Prostate gland (tissue), 2 donors: ENCODE measurements around the gene GID8. TPM values are rescaled to one million over a fixed set of nuclear protein-coding genes. Genes with fewer than 3 reads are reported as not detected.

Experiments used
- DNase-seq: peaks from one replicate; pipeline ENCODE4 v3.0.0-alpha.2; 2019; ENCODE audit warnings: low spot score
- H3K27ac ChIP-seq, 2 donors: fragments of 200-600 bp; sonication (generic); 2 replicates each; pipeline ENCODE4 v1.5.1; 2017 to 2019
- H3K27me3 ChIP-seq: fragments of 200-600 bp; sonication (generic); replicated peaks from 2 replicates; pipeline ENCODE4 v1.5.1; 2019; ENCODE audit not compliant: insufficient read depth
- H3K36me3 ChIP-seq, 2 donors: fragments of 200-600 bp; sonication (generic); 1 replicate in 1 of 2; 2 replicates in 1 of 2; pipeline versions ENCODE4 v1.5.1 to v1.8.1; 2017 to 2019
- H3K4me1 ChIP-seq: fragments of 200-600 bp; sonication (generic); replicated peaks from 2 replicates; pipeline ENCODE4 v1.5.1; 2019
- H3K4me3 ChIP-seq, 2 donors: fragments of 200-600 bp; sonication (generic); 2 replicates each; pipeline ENCODE4 v1.5.1; 2017 to 2019
- H3K9me3 ChIP-seq: fragments of 200-600 bp; sonication (generic); 2 replicates; pipeline ENCODE4 v1.5.1; 2017
- CTCF ChIP-seq, 4 experiments: fragments of 200-600 bp in 2 of 4; fragments of 450-650 bp in 2 of 4; sonication (generic) in 2 of 4; IDR thresholded peaks; 1 replicate in 3 of 4; 2 replicates in 1 of 4; pipeline ENCODE4 v1.5.1; 2016 to 2019; ENCODE audit warnings: antibody characterized with exemption in 4 of 4, mild to moderate bottlenecking in 2 of 4, moderate library complexity in 2 of 4
- POLR2A ChIP-seq: fragments of 450-650 bp; IDR thresholded peaks from one replicate; pipeline ENCODE4 v1.6.1; 2016; ENCODE audit warnings: antibody characterized with exemption, mild to moderate bottlenecking
- POLR2AphosphoS5 ChIP-seq: sonication (generic); formaldehyde crosslinking; IDR thresholded peaks from one replicate; pipeline ENCODE4 v1.6.1; 2017; ENCODE audit warnings: antibody characterized with exemption
- WGBS: methylation state at CpG from one replicate; pipeline ENCODE4 v1.1.5; 2018; 5-methylcytosine and 5-hydroxymethylcytosine counted together
- intact Hi-C: fragments of 100-400 bp; cut with DNase I; formaldehyde crosslinking; loops from one replicate; pipeline ENCODE4 v1.14.2; 2022
- total RNA-seq, 2 donors: library from RNA; depleted of rRNA; stranded (reverse); fragments of >200 nt; gene quantifications; one replicate each; pipeline ENCODE4 v1.1.0, GENCODE V29; 2016

GID8 gene
- total RNA-seq, 2 donors from 2014 or later, result 38.7 to 42.7 TPM

DNA sequence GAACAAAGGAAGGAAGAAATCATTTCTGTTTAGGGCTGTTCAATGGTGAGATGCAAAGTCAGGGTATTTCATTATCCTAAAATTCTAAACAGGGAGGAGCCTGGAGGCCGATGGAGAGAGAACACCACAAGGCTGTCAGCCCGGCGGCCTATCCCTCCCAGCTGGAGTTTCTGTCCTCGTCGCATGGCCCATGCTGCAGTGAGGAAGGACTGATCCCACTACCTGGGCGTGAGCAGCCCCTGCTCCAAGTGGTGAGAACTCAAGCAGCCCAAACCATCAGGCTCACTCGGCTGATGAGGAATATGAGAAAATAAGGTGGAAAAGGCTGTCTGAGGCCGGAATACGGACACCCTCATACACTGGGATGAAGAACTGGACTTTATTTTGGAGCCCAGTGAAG lies 42.4 kb upstream of the GID8 start:
- no peak overlapping the region for H3K27ac ChIP-seq
- no peak for DNase-seq
- no peak for TF ChIP-seq POLR2A
- TF ChIP-seq CTCF (IDR thresholded peaks at IDR 0.05), result no peak
- TF ChIP-seq POLR2AphosphoS5, result no peak
- no peak overlapping the region for H3K4me3 ChIP-seq
- H3K9me3 ChIP-seq, result no peaks in the 10 kb centered on the region
- intact Hi-C loops, result no loop called here
- H3K4me1 ChIP-seq, result peaks cover 9% of the 10 kb centered on the region
- WGBS, result 88% methylated on average over 9 of the region's 9 CpGs
- peaks cover 7 to 38% of the 10 kb centered on the region in 2 donors for H3K36me3 ChIP-seq
- no peaks in the 10 kb centered on the region for H3K27me3 ChIP-seq

DNA sequence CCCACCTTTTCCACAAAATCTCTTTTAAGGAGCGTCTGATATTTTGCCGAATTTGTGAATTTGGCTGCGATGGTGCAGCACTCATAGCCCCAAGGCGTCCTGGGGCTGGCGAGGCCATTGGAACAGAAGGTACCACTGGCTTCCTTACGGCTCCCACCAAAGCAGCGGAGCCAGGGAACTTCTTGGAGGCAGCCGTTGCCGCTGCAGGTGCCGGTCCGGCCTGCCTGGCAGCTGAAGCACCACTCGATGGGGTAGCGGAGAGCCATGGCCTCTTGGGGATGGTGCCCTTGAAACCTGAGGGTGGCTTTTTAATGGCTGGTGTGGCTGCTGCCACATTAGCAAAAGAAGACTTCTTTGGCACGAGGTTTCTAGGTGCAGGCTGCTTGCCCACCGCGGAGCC lies 41.4 kb upstream of the GID8 start:
- H3K4me3 ChIP-seq, result no peak overlapping the region
- peaks cover 7 to 29% of the 10 kb centered on the region in 2 donors for H3K36me3 ChIP-seq
- no peaks in the 10 kb centered on the region for H3K9me3 ChIP-seq
- TF ChIP-seq CTCF (IDR thresholded peaks at IDR 0.05), result no peak
- no peak for TF ChIP-seq POLR2A
- no peak for TF ChIP-seq POLR2AphosphoS5
- WGBS, result 94% methylated on average over 16 of the region's 16 CpGs
- no peak for DNase-seq
- H3K27ac ChIP-seq, result no peak overlapping the region
- H3K27me3 ChIP-seq, result no peaks in the 10 kb centered on the region
- intact Hi-C loops, result no loop called here
- H3K4me1 ChIP-seq, result peaks cover 10% of the 10 kb centered on the region

GRCh38 chr20:62897666-62898065 lies 40.3 kb upstream of the GID8 start:
- no peak for DNase-seq
- Histone ChIP-seq H3K4me1 (peaks cover 10% of the 10 kb centered on the region), H3K4me3 (no peak overlapping the region), H3K27me3 (no peaks in the 10 kb centered on the region), H3K27ac (peak overlapping the region in 1 of 2 donors; percentile 33), H3K9me3 (no peaks in the 10 kb centered on the region), H3K36me3 (peaks cover 4 to 17% of the 10 kb centered on the region in 2 donors)
- intact Hi-C loops, result no loop called here
- no peak for TF ChIP-seq POLR2AphosphoS5
- no peak for TF ChIP-seq POLR2A
- TF ChIP-seq CTCF (IDR thresholded peaks at IDR 0.05), result no peak
- WGBS, result 41% methylated on average over 11 of the region's 11 CpGs

DNA sequence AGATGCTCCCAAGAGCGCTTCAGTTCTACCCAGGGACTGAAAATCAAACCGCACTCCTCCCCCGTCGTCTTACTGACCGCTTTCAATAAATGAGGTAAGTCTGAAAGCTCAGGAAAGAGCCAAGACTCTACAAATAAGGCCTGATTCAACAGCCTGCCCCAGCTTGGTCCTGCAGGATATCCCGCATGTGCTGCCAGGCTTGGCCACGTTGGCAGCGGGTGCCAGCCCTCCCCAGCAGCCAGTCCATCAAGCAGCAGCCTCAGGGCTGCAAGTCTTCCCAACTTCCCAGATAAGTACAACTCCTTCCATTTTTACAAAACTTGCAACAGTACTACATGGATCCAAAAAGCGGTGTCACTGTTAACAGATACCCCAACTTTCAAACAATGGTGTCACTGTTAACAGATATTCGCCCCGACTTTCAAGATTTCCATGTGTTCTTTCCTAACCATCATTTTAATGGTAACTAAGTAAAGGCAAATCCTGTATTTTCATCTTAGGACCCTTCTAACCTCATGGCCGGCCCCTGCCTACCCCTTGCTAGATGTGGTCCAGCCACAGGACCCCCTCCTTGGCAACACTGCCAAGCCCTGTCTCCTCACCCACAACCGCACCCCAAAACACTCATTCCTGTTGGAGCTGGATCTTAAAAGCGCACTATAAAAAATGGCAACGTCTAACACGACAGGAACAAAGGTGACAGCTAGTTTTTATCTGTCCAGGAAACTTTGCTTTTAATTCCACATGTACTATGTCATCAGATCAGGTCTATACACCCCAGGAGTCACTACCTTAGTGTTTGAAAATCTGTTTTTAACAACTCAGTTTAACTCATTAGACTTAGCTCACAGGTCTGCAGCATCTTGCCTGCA lies 39.6 kb upstream of the GID8 start:
- peaks cover 4 to 12% of the 10 kb centered on the region in 2 donors for H3K36me3 ChIP-seq
- WGBS, result 56% methylated on average over 16 of the region's 16 CpGs

More for the DNA sequence above, 39.6 kb upstream of the GID8 start:
- Histone ChIP-seq H3K9me3 (no peaks in the 10 kb centered on the region), H3K4me1 (peaks cover 10% of the 10 kb centered on the region), H3K27ac (peak overlapping the region in 1 of 2 donors; percentile 33), H3K4me3 (no peak overlapping the region), H3K27me3 (no peaks in the 10 kb centered on the region)
- intact Hi-C loops, result no loop called here
- TF ChIP-seq POLR2AphosphoS5, result peak; percentile 14
- no peak for TF ChIP-seq POLR2A
- TF ChIP-seq CTCF (IDR thresholded peaks at IDR 0.05), result no peak
- no peak for DNase-seq
